SK-N-MC (cell line): ENCODE results near the gene MT1HL1.

Source experiments
- EZH2 ChIP-seq: fragments of 200-600 bp; sonication (generic); IDR thresholded peaks from one replicate; pipeline ENCODE4 v1.6.1; 2017; ENCODE audit warnings: antibody characterized with exemption
- FOXP2 ChIP-seq: optimal IDR thresholded peaks from 2 replicates; pipeline ENCODE3; 2011; ENCODE audit warnings: mild to moderate bottlenecking, moderate library complexity; ENCODE audit not compliant: insufficient read depth; ENCODE audit errors: extremely low read length, control extremely low read depth
- POLR2AphosphoS5 ChIP-seq: IDR thresholded peaks from 2 replicates; pipeline ENCODE4 v1.6.1; 2012; ENCODE audit warnings: mild to moderate bottlenecking, low read depth, low read length, borderline replicate concordance

GRCh38 chr1:237004116-237004515 lies at the start of gene MT1HL1:
- TF ChIP-seq EZH2 = no peak
- TF ChIP-seq POLR2AphosphoS5 = no peak
- TF ChIP-seq FOXP2 = no peak
